ENCODE data around the gene SEMA7A.
"Not testable (repeated sequence)": the region's sequence is repeated elsewhere in the genome, so short reads cannot be mapped to it uniquely, and the experiment has no call there.

SEMA7A gene

DNA sequence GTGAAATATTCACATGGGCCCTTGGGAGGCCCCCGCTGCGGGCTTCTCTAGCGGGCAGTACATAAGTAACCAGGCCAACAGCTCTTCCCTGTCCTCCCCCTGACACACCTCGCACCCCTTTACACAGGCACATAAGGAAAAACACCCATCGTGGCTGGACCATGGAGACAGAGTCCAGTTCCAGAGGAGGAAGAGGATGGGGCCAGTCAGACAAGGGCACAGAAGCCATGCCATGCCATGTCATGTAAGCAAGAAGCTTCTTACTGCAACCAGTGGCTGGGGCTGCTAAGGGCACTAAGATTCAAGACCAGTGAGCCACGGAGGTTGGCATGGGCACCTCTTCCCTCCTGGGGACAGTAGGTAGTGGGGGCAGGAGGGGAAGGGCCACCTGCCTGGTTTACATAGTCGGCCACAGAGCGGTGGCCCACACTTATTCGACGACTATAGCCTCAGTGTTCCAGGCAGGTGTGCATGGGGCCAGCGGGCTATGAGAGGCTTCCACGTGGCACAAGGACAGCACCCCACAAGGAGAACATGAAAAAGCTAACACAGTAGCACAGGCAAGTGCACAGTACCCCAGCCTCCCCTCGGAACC is 60.6 kb downstream of the SEMA7A start:
- no peak for DNase-seq (ENCODE audit: low read depth)

DNA sequence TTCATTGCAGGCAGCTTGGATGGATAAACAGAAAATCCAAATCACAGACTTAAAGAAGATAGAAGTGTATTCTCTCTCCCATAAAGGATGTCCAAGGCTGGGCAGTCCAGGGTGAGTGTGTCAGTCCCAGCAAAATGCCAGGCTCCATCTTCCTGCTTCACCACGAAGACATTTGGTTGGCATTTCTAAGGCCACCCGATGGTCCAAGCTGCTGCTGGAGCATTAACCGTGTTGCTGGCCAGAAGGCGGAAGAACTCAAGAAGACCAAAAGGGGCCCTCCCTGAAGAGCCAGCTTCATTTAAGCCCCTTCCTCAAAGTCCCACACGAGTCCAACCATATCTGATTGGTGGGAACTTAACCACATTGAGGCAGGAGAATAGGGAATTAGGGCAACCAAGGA is 63.3 kb downstream of the SEMA7A start:
- no peak for DNase-seq (ENCODE audit: low read depth)

DNA sequence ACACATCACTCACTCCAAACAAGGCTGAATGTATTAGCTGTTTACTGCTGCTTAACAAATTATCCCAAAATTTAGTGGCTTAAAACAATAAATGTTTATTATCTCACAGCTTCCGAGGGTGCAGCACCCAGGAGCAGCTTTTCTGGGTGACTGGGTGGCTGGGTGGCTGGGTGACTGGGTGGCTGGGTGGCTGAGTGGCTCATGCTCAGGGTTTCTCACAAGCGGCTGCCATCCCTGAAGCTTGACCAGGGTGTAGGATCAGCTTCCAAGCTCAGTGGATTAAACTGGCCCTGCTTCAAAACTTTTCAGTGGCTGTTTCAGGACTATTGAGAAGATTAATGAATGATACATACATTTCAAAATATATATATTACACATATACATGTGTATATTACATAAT is 64.0 kb downstream of the SEMA7A start:
- DNase-seq (ENCODE audit: low read depth), result no peak

DNA sequence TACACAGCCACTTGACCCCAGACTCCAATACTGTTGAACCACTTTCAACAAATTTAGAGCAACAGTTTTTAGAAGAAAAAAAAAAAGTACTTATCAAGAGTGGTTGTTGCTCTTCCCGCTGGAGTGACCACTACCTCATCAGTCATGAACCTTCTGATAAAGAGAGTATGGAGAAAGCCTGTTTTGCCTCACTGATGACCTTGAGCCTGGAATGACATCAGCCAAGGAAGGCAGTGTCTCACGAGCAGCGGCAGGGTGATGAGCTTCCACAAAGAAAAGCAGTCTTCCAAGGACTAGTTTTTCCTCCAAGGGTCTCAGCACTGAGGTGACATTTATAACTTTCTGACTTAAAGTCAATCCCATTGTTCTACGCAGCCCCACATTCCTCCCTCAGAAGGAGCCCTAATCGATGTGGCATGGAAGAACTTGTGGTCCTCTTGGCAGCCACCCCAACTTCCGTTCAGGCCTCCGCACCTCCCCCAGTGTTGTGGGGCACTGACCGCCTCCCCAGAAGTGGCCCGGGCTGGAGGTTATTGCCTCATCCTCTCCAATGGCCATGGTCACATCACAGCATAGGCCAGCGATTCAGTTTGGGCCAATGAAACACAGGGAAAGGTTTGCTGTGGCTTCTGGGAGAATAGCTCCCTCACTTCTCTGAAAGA is 64.5 kb downstream of the SEMA7A start:
- no peak for DNase-seq (ENCODE audit: low read depth)

DNA sequence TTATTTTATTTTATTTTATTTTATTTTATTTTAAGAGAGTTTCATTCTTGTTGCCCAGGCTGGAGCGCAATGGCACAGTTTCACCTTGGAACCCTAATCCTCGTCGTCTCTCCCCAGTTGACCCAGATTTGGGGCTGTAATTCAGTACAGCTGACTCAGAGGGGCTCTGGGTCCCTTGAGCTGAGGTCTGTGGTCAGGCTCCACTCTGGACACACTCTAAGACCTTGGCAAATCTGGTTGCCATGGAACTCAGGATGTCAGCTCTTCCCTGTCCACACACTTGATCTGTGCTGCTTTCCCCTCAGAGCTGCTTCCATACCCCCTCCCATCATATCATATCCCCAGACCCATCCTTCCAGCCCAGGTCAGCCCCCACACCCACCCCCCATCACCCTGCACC is 65.6 kb downstream of the SEMA7A start:
- no peak for DNase-seq (ENCODE audit: low read depth)

DNA sequence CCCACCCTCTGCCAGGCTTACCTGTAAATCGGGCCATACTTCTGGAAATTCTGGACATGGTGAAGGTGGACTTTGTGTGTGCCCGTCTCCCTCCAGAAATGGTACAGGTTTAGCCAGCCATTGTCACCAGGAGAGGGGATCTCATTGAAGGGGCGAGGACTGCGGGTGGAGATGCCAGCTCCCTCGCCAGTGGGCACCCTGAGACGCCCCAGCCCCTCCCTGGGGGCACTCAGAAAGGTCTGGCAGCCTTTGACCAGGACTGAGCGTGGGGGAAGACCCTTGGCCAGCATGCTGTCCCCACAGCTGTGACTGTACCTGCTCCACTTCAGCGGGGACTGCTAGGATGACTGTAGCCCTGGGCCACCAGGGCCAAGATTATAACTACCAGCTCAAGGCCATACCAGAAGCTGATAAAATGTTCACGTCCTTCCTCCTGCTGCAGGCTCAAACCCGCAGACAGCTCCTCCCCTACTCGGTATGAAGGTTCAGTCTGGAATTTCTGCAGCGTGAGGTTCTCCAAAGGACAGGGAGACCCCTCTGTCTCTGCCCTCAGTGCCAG is 66.4 kb downstream of the SEMA7A start, which contains the start of gene CYP11A1:
Gene CYP11A1 (minus strand): TSS at position 351 of the 559 bp plus-strand sequence. CDS start 61 bp downstream, at position 290.
- DNase-seq (ENCODE audit: low read depth), result no peak

DNA sequence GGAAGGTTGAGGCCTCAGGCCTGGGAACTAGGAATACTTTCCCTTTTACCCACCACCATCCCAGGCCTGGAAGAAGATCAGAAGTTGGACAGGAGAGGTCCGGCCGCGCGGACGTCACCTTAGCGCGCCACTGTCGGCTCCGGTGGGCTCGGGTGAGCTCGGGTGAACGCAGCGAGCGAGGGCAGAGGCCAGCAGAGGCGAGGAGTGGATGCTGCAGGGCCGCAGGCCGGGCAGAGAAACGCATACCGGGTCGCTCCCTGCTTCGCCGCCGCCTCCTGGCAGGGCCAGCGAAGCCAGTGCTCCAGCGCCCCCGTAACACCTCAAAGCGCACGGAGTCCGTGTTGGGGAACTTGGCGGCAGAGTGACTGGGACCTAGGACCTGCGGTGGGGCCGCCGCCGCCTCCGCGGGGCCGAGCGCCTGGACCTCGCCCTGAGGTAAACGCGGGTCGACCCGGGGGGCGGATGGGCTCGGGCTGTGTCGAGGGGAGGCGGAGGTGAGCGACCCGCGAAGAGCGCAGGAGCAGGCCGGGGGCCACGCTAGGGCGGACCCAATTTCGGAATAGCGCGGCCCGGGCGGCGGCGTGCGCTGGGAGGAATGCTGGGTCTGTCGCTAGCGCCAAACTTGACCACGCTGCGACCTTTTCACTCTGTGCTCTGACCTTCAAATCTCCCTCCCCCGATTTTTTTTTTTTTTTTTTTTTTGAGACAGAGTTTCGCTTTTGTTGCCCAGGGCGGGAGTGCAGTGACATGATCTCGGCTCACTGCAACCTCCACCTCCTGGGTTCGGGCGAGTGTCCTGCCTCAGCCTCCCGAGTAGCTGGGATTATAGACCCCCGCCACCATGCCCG is 67.9 kb downstream of the SEMA7A start:
- DNase-seq (ENCODE audit: low read depth), result no peak

DNA sequence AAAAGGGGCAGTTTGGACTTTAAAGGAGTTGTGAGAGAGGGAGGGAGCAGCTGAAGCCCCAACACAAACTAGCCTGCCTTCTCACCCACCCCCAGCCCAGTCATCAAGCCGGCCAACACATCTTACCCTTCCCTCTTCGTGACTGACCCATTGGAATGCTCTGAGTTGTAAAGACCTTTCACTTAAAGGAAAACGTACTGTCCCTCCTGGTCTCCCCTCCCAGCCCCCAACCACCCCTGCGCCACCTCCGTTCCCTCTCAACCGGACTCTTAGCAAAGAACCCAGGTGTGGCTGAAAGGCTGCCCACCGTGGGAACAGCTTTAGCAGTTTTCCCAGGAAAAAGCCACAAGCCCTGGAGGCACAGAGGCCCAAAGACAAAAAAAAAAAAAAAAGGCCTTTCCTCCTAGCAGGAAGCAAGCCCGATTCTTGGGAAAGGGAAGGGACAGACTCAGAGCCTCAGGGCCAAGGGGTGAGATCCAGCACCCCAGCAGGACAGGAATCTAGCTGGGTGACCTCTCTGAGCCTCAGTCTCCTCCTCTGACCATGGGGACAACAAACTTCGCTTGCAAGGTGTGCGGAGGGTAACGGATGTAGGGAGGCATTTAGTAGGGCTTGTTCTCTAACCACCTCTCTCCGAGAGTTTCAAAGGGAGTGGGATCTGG is 68.7 kb downstream of the SEMA7A start:
- no peak for DNase-seq (ENCODE audit: low read depth)

DNA sequence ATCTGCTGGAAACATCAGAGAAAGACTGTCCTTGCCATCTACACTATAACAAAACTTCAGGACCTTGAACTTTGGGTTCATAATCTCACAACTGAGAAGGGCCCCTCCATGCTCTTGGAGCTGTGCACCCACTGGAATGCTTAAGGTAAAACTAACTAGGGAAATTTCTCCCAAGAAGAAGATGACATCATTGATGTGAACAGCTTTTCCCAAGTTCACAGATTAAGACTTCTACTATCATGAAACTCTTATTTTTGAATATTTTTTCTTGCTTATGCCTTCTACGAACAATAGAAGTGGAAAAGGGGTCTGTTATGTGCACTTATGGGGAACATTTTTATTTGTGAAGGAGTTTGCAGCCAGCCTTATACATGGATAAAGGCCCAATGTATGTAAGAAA is 71.3 kb downstream of the SEMA7A start:
- DNase-seq (ENCODE audit: low read depth), result no peak

DNA sequence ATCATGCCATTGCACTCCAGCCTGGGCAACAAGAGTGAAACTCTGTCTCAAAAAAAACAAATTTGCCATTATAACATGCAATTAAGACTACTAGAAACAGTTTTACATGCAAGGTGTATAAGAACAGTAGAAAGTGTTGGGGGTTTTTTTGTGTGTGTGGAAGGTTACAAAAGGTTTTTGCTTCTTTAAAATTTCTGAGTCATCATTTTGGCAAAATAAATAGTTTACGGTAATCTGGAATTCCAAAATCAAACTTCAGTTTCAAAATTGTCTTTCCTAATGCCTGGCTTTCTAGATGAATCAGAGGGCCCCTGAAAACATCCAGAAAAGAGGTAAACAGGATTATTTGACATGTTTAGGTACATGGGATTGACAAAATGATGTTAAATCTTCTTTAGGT is 72.9 kb downstream of the SEMA7A start:
- DNase-seq (ENCODE audit: low read depth), result not testable (repeated sequence)

DNA sequence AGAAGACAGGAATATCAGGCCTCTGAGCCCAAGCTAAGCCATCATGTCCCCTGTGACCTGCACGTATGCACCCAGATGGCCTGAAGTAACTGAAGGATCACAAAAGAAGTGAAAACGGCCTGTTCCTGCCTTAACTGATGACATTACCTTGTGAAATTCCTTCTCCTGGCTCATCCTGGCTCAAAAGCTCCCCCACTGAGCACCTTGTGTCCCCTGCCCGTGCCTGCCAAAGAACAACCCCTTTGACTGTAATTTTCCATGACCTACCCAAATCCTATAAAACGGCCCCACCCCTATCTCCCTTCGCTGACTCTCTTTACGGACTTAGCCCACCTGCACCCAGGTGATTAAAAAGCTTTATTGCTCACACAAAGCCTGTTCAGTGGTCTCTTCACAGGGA is 74.4 kb downstream of the SEMA7A start:
- not testable (repeated sequence) for DNase-seq (ENCODE audit: low read depth)

Data from activated T-helper 1 cell treated with Interleukin-2 at 50 U/mL for 16 hours (primary cell).